Urothelium cell line (cell line): ENCODE measurements around the gene MADCAM1.
"Not testable (repeated sequence)": the region's sequence is repeated elsewhere in the genome, so short reads cannot be mapped to it uniquely, and the experiment has no call there.

ENCODE experiments used
- DNase-seq: peaks from one replicate; pipeline ENCODE4 v3.0.0; 2011; ENCODE audit warnings: low spot score, mixed read lengths
- FAIRE-seq: peaks from 2 replicates; lab custom pipeline; 2011; peaks lifted over from hg19 to GRCh38; lab: Jason Lieb, UNC

MADCAM1 gene

DNA sequence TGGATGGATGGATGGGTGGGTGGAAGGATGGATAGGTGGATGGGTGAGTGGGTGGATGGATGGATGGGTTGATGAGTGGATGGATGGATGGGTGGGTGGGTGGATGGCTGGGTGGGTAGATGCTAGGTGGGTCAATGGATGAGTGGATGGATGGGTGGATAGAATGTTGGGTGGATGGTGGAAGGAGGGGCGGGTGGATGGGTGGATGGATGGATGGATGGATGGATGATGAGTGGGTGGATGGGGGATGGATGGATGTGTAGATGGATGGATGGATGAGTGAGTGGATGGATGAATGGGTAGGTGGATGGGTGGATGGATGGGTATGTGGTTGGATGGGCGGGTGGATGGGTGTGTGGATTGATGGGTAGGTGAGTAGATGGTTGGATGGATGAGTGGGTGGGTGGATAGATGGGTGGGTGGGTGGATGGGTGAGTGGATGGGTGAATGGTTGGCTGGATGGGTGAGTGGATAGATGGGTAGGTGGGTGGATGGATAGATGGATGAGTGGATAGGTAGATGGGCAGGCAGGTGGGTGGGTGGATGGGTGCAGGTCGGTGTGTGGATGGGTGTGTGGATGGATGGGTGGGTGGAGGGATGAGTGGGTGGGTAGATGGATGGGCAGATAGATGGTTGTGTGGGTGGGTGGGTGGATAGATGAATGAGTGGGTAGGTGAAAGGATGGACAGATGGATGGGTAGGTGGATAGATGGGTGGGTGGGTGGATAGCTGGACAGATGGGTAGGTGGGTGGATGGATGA lies 31.1 kb upstream of the MADCAM1 start:
- DNase-seq (no peak), FAIRE-seq (no peak)

- no peak for FAIRE-seq
- no peak for DNase-seq
Measured at GRCh38 chr19:467554-467953, 28.7 kb upstream of the MADCAM1 start.

DNA sequence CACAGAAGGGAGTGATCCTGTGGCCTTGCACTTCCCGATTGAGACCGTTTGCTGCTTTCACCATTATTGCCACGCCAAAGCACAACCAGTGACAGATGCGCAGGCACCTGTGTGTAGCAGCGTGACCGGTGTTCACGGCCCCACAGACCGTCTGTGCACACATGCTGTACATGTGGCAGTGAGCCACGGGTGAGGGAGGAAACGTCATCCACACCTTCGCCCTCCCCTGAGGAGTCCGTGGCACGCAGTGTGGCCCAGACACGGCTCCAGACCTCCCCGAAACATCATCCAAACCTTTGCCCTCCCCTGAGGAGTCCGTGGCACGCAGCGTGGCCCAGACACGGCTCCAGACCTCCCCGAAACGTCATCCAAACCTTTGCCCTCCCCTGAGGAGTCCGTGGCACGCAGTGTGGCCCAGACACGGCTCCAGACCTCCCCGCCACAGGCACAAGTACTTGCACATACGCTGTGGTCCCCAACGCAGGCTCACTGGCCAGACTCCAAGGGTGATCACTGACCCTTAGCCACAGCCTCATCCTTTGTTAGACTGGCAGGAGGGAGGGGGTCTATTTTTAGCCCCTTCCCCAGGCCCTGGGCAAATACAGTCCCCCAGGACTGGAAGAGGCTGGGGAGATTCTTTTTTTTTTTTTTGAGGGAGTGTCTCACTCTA lies 27.6 kb upstream of the MADCAM1 start:
- no peak for FAIRE-seq
- DNase-seq: no peak

GRCh38 chr19:469833-470232 lies 26.5 kb upstream of the MADCAM1 start:
- no peak for FAIRE-seq
- DNase-seq: no peak

DNA sequence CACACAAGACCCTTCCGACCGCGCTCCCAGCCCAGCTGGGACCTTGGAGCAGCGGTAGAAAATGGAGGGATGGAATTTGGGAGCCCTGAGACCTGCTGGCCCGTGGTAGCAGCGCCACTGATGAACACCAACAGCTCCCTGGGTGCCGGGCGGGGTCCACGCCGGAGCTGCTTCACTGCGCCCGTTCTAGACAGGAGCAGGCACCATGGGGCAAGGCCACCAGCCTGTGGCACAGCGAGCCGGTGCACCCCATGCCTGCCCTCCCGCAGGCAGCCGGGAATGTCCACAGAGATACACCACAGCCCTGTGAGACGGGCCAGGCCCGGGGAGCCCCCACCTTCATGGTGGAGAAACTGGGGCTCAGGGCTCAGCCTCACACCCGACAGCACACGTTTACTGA lies 25.6 kb upstream of the MADCAM1 start:
- FAIRE-seq: no peak

GRCh38 chr19:472005-472858 lies 24.1 kb upstream of the MADCAM1 start:
- no peak for FAIRE-seq
- DNase-seq: no peak

More for the DNA sequence above, 25.6 kb upstream of the MADCAM1 start:
- no peak for DNase-seq

DNA sequence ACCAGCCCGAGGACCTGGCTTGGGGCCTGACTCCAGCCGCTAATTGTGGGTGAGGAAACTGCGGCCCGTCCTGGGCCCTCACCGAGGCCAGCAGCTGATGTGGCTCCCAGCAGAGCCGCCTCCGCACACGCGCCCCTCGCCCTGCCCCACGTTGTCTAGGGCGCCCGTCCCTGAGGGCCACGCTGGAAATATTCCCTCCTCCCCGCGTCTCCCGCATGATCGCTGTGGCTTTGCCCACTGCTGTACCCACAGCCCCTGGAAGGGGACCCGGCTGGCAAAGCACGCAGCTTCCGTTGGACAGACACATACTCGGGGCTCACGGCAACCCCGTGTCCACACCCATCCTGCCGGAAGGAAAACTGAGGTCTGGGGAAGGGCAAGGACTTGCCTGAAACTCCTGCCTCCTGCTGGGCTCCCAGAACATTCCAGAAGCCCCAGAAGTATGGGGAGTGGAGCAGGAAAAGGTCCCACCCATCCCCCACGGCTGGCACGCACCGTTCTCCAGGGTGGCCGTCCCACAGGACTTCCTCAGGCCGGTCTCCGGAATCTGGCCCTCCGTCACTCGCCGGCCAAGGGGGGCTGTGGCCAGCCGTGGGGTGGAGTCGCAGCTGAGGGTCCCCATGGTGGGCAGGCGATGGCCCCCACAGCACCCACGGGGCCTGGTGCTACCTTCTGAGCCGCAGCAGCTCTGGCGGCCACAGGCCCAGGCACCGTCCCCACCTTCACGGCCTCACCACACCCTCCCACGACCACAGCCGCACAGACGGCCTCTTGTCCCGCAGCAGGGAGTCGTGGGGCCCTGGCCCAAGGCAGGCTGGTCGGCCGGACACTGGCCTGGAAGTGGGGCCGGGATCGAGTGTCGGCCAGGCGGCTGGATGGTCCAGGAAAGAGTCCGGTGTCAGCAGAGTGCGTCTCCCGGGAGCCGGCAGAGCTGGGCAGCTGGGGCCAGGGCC lies 21.9 kb upstream of the MADCAM1 start:
- DNase-seq (no peak), FAIRE-seq (no peak)

GRCh38 chr19:475360-475759 lies 20.9 kb upstream of the MADCAM1 start:
- no peak for DNase-seq

DNA sequence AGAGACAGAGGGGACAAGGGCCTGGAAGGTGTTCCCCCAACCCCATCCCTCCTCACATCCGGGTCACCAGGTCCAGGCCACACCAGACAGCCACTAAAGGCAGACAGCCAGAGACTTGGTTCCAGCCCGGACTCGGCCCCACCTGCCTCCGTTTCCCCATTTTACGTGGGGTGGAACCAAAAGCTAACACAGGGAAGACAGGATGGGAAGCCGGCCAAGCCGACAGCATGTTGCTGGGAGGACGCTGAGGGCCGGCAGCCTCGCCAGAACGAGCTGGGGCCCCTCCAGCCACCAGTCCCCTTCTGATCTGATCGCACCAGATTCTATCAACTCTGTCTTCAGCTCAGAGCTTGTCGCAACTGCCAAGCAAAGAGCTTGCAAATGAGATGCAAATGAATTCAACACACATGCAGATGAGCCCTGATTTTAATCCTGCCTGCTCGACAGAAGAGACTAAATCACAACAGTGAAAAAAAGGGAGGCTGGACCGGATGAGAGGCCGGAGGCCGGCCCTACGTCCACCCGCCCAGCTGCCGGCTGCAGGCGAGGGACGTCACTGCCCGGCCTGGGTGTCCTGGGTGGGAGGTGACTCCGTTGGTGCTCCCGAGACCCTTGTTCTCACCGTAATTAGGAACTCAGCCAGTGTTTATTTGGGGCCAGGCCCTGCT lies 17.9 kb upstream of the MADCAM1 start:
- no peak for FAIRE-seq
- DNase-seq: no peak

More at GRCh38 chr19:475360-475759, 20.9 kb upstream of the MADCAM1 start:
- no peak for FAIRE-seq

DNA sequence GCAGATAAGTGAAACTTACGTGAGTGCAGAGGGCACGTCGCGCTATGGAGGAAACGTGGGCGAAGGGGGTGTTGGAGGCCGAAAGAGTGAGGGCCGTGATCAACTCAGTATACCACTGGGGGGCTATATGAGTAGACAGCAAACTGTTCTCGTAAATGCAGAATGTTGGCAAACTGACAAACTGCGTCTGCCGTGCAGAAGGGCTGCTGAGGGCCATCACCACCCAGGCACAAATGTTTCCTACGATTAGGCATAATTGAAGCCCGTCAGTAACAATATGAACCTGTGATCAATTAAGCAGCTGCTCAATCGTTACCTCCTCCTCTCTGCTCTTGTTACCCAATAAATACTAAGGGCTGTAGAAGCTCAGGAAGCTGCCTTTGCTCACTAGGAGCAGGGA lies 17.3 kb upstream of the MADCAM1 start:
- DNase-seq: no peak
- no peak for FAIRE-seq

DNA sequence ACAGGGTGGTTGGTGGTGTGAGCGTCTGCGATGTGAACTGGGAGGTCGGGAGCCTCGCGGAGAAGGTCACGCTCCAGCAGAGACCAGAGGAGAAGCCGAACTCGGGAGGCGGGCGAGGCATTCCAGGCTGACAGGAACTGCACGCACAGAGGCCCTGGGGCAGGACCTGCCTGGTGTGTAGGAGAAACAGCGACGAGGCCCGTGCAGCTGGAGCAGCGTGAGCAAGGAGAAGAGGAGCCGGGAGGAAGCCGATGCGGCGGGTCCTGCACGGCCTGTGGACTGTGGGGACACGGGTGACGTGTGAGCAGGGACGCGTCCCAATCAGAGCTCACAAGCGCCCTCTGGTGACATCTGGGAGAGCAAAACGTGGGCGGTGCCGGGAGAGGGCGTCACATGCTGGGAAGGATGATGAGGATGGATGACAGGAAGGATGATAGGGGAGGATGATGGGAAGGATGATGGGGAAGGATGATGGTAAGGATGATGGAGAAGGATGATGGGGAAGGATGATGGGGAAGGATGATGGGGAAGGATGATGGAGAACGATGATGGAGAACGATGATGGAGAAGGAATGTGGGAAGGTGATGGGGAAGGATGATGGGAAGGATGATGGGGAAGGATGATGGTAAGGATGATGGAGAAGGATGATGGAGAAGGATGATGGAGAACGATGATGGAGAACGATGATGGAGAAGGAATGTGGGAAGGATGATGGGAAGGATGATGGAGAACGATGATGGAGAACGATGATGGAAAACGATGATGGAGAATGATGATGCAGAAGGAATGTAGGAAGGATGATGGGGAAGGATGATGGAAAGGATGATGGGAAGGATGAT lies 16.1 kb upstream of the MADCAM1 start:
- no peak for DNase-seq
- FAIRE-seq: peak; percentile 42

DNA sequence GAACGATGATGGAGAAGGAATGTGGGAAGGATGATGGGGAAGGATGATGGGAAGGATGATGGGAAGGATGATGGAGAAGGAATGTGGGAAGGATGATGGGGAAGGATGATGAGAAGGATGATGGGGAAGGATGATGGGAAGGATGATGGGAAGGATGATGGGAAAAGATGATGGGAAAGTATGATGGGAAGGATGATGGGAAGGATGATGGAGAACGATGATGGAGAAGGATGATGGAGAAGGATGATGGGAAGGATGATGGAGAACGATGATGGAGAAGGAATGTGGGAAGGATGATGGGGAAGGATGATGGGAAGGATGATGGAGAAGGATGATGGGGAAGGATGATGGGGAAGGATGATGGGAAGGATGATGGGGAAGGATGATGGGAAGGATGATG lies 15.2 kb upstream of the MADCAM1 start:
- FAIRE-seq: not testable (repeated sequence)

GRCh38 chr19:482186-483041 lies 13.9 kb upstream of the MADCAM1 start:
- no peak for FAIRE-seq
- no peak for DNase-seq

More for the DNA sequence above, 15.2 kb upstream of the MADCAM1 start:
- DNase-seq: not testable (repeated sequence)

DNA sequence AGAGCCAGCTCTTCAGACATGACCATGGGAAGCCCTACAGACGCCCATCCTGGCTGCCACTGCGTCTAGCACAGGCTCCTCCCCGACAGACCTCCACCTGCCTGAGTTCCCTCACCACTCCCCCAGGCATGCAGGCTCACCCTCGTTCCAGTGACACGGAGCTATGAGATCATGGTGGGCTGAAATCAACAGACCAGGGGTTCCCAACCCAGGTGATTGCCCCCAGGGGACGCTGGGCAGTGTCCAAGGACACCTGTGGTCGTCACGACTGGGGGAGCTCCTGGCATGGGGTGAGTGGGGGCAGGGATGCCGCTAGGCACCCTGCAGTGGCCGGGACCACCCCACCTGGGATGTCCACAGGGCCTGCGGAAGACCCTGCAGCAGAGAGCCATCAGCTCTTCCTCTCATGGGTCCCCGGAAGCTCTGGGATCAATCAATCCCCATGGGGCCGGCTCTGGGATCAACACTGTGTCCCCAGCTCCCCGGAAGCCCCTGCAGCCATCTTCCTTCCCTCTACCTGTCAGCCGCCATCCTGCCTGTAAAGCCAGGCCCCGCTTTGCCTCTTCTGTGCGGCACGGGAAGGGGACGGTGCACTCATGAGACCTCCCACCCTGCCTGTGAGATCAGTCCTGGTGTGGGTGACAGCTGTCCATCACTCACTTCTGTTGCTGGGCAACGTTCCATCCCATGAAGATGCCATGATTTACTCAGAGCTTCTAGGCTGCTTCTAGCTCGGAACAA lies 12.8 kb upstream of the MADCAM1 start:
- DNase-seq: no peak
- no peak for FAIRE-seq

DNA sequence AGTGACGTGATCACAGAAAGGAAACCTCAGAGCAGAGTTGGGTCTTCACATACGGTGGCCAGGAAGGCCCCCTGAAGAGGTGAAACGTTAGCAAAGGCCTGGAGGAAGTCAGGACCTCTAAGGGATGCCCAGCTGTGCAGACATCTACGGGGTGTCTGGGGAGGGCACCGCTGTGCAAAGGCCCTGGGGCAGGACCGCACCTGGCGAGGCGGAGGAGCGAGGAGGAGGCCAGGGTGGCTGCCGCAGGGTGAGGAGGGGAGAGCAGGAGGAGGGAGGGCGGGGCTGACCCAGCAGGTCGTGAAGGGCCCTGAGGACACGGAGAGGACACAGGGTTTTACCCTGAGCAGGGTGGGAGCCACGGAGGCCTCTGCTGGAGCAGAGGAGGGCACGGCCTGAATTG lies 11.8 kb upstream of the MADCAM1 start:
- FAIRE-seq (no peak), DNase-seq (no peak)

DNA sequence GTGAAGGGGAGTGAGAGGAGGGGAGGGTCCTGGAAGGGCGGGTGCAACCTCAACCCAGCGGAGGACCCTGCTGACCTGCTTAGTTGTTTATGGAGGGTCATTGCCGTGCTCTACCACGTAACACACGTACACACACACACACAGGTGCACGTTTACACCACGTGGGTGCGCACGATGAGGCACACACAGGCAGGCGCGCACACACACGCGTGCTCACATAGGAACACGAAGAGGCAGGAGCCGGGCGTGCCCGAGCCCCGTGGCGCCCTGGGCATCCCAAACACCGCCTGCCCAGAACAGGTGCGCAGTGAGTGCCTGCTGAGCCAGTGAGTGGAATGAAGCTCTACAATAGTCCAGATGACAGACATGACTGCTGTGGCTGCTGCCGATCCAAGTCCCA lies 11.2 kb upstream of the MADCAM1 start:
- no peak for DNase-seq
- no peak for FAIRE-seq

GRCh38 chr19:485583-486236 lies 10.6 kb upstream of the MADCAM1 start:
- DNase-seq: no peak
- no peak for FAIRE-seq
